Measurements from ENCODE around the gene PKP4.

Gene PKP4

GRCh38 chr2:158505448-158505934, 48.7 kb downstream of the PKP4 start:
- CTCF ChIA-PET = interaction anchor here (1.4 to 1.5 kb wide), 2 partner anchors 13 kb away, joined by 3 to 5 read pairs; no protein-coding TSS in a partner anchor
- 95% methylated on average over 2 of the region's 4 CpGs for WGBS (ENCODE audit: insufficient coverage)

DNA sequence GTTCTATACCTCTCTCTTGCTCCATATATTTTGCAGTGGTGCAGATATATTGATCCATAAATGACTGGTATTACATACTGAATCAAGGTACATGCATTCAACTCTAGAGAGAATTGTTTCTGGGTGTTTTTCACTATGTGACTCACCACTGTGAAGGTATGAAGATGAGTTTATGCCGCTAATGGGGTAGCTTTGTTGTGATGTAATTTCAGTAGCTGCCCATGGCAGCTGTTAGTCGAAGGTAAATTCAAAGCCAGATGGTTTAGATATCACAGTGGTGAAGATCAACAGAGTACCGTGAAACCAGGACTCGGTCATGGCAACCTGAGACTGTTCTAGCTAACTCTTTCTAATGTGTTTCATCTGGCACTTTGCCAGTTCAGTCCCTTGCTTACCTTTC, 50.4 kb downstream of the PKP4 start:
- Histone ChIP-seq H3K4me1 (ENCODE audit: control extremely low read depth in 1 of 4, control insufficient read depth in 4 of 4, insufficient read depth in 4 of 4, low read length in 3 of 4) (no peaks in the 10 kb centered on the region), H3K27ac (ENCODE audit: insufficient read depth in 1 of 2, low read depth in 1 of 2, low read length in 2 of 2, poor library complexity in 1 of 2, severe bottlenecking in 2 of 2) (no peak overlapping the region), H3K9me3 (ENCODE audit: control extremely low read depth in 1 of 5, control insufficient read depth in 4 of 5, insufficient read depth in 2 of 5, low read depth in 1 of 5, low read length in 4 of 5) (no peaks in the 10 kb centered on the region), H3K36me3 (ENCODE audit: control insufficient read depth in 4 of 4, insufficient read depth in 4 of 4, low read length in 3 of 4) (no peaks in the 10 kb centered on the region), H3K4me3 (ENCODE audit: control insufficient read depth in 1 of 7, extremely low read depth in 1 of 7, insufficient read depth in 4 of 7, low read depth in 2 of 7, low read length in 6 of 7) (no peak overlapping the region), H3K27me3 (replicated peaks in 2 of 5; ENCODE audit: control insufficient read depth in 4 of 5, insufficient read depth in 5 of 5, low read length in 4 of 5) (no peaks in the 10 kb centered on the region)
- WGBS (ENCODE audit: insufficient coverage) = 97% methylated on average over 4 of the region's 4 CpGs
- ChIA-PET CTCF (no interaction called here), POLR2A (no interaction called here)
- DNase-seq = no peak

More at GRCh38 chr2:158505448-158505934, 48.7 kb downstream of the PKP4 start:
- Histone ChIP-seq H3K4me3 (ENCODE audit: control insufficient read depth in 1 of 7, extremely low read depth in 1 of 7, insufficient read depth in 4 of 7, low read depth in 2 of 7, low read length in 6 of 7) (no peak overlapping the region), H3K27ac (ENCODE audit: insufficient read depth in 1 of 2, low read depth in 1 of 2, low read length in 2 of 2, poor library complexity in 1 of 2, severe bottlenecking in 2 of 2) (no peak overlapping the region), H3K9me3 (ENCODE audit: control extremely low read depth in 1 of 5, control insufficient read depth in 4 of 5, insufficient read depth in 2 of 5, low read depth in 1 of 5, low read length in 4 of 5) (no peaks in the 10 kb centered on the region), H3K4me1 (ENCODE audit: control extremely low read depth in 1 of 4, control insufficient read depth in 4 of 4, insufficient read depth in 4 of 4, low read length in 3 of 4) (no peaks in the 10 kb centered on the region), H3K27me3 (replicated peaks in 2 of 5; ENCODE audit: control insufficient read depth in 4 of 5, insufficient read depth in 5 of 5, low read length in 4 of 5) (no peaks in the 10 kb centered on the region), H3K36me3 (ENCODE audit: control insufficient read depth in 4 of 4, insufficient read depth in 4 of 4, low read length in 3 of 4) (no peaks in the 10 kb centered on the region)
- no peak for DNase-seq
- POLR2A ChIA-PET = no interaction called here

- ChIA-PET POLR2A (interaction anchor here (0.5 kb wide), 1 partner anchor 54 kb away, joined by 3 read pairs; no protein-coding TSS in a partner anchor), CTCF (no interaction called here)
- Histone ChIP-seq H3K4me3 (ENCODE audit: control insufficient read depth in 1 of 7, extremely low read depth in 1 of 7, insufficient read depth in 4 of 7, low read depth in 2 of 7, low read length in 6 of 7) (no peak overlapping the region), H3K27me3 (replicated peaks in 2 of 5; ENCODE audit: control insufficient read depth in 4 of 5, insufficient read depth in 5 of 5, low read length in 4 of 5) (no peaks in the 10 kb centered on the region), H3K36me3 (ENCODE audit: control insufficient read depth in 4 of 4, insufficient read depth in 4 of 4, low read length in 3 of 4) (no peaks in the 10 kb centered on the region), H3K9me3 (ENCODE audit: control extremely low read depth in 1 of 5, control insufficient read depth in 4 of 5, insufficient read depth in 2 of 5, low read depth in 1 of 5, low read length in 4 of 5) (no peaks in the 10 kb centered on the region), H3K27ac (ENCODE audit: insufficient read depth in 1 of 2, low read depth in 1 of 2, low read length in 2 of 2, poor library complexity in 1 of 2, severe bottlenecking in 2 of 2) (no peak overlapping the region), H3K4me1 (ENCODE audit: control extremely low read depth in 1 of 4, control insufficient read depth in 4 of 4, insufficient read depth in 4 of 4, low read length in 3 of 4) (no peaks in the 10 kb centered on the region)
- DNase-seq = no peak
- 100% methylated on average over 2 of the region's 2 CpGs for WGBS (ENCODE audit: insufficient coverage)
Observed at GRCh38 chr2:158507679-158508078, 50.9 kb downstream of the PKP4 start.

- no peaks in the 10 kb centered on the region for H3K27me3 ChIP-seq (replicated peaks in 2 of 5; ENCODE audit: control insufficient read depth in 4 of 5, insufficient read depth in 5 of 5, low read length in 4 of 5)
- no peak overlapping the region for H3K4me3 ChIP-seq (ENCODE audit: control insufficient read depth in 1 of 7, extremely low read depth in 1 of 7, insufficient read depth in 4 of 7, low read depth in 2 of 7, low read length in 6 of 7)
- H3K36me3 ChIP-seq (ENCODE audit: control insufficient read depth in 4 of 4, insufficient read depth in 4 of 4, low read length in 3 of 4) = no peaks in the 10 kb centered on the region
- POLR2A ChIA-PET = no interaction called here
- no peak overlapping the region for H3K27ac ChIP-seq (ENCODE audit: insufficient read depth in 1 of 2, low read depth in 1 of 2, low read length in 2 of 2, poor library complexity in 1 of 2, severe bottlenecking in 2 of 2)
- DNase-seq = peak in 2 of 3 donors; percentile 20 to 51
- CTCF ChIA-PET = no interaction called here
- WGBS (ENCODE audit: insufficient coverage) = 95% methylated on average over 2 of the region's 2 CpGs
- no peaks in the 10 kb centered on the region for H3K9me3 ChIP-seq (ENCODE audit: control extremely low read depth in 1 of 5, control insufficient read depth in 4 of 5, insufficient read depth in 2 of 5, low read depth in 1 of 5, low read length in 4 of 5)
- no peaks in the 10 kb centered on the region for H3K4me1 ChIP-seq (ENCODE audit: control extremely low read depth in 1 of 4, control insufficient read depth in 4 of 4, insufficient read depth in 4 of 4, low read length in 3 of 4)
Observed at GRCh38 chr2:158509928-158510797, 53.4 kb downstream of the PKP4 start.

DNA sequence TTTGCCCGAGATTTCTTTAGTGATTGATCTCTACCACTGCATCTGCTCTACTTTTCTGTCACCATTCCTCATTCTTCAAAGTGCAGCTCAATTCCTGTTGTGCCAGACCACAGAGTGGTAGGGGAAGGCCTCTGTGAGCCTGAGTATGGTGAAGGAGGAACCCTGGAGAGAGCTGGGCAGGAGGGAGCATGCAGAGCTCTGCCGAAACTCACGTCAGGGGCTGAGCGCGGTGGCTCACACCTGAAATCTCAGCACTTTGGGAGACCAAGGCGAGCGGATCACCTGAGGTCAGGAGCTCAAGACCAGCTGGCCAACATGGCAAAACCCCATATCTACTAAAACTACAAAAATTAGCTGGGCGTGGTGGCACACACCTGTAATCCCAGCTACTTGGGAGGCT, 54.1 kb downstream of the PKP4 start:
- H3K4me1 ChIP-seq (ENCODE audit: control extremely low read depth in 1 of 4, control insufficient read depth in 4 of 4, insufficient read depth in 4 of 4, low read length in 3 of 4) = no peaks in the 10 kb centered on the region
- H3K36me3 ChIP-seq (ENCODE audit: control insufficient read depth in 4 of 4, insufficient read depth in 4 of 4, low read length in 3 of 4) = no peaks in the 10 kb centered on the region
- no peaks in the 10 kb centered on the region for H3K9me3 ChIP-seq (ENCODE audit: control extremely low read depth in 1 of 5, control insufficient read depth in 4 of 5, insufficient read depth in 2 of 5, low read depth in 1 of 5, low read length in 4 of 5)
- H3K27me3 ChIP-seq (replicated peaks in 2 of 5; ENCODE audit: control insufficient read depth in 4 of 5, insufficient read depth in 5 of 5, low read length in 4 of 5) = no peaks in the 10 kb centered on the region
- no peak overlapping the region for H3K4me3 ChIP-seq (ENCODE audit: control insufficient read depth in 1 of 7, extremely low read depth in 1 of 7, insufficient read depth in 4 of 7, low read depth in 2 of 7, low read length in 6 of 7)
- no peak for DNase-seq
- CTCF ChIA-PET = no interaction called here
- POLR2A ChIA-PET = no interaction called here
- 98% methylated on average over 6 of the region's 8 CpGs for WGBS (ENCODE audit: insufficient coverage)
- no peak overlapping the region for H3K27ac ChIP-seq (ENCODE audit: insufficient read depth in 1 of 2, low read depth in 1 of 2, low read length in 2 of 2, poor library complexity in 1 of 2, severe bottlenecking in 2 of 2)

GRCh38 chr2:158511706-158512105, 55.0 kb downstream of the PKP4 start:
- DNase-seq = no peak
- Histone ChIP-seq H3K27ac (ENCODE audit: insufficient read depth in 1 of 2, low read depth in 1 of 2, low read length in 2 of 2, poor library complexity in 1 of 2, severe bottlenecking in 2 of 2) (no peak overlapping the region), H3K4me1 (ENCODE audit: control extremely low read depth in 1 of 4, control insufficient read depth in 4 of 4, insufficient read depth in 4 of 4, low read length in 3 of 4) (no peaks in the 10 kb centered on the region), H3K9me3 (ENCODE audit: control extremely low read depth in 1 of 5, control insufficient read depth in 4 of 5, insufficient read depth in 2 of 5, low read depth in 1 of 5, low read length in 4 of 5) (no peaks in the 10 kb centered on the region), H3K4me3 (ENCODE audit: control insufficient read depth in 1 of 7, extremely low read depth in 1 of 7, insufficient read depth in 4 of 7, low read depth in 2 of 7, low read length in 6 of 7) (no peak overlapping the region), H3K27me3 (replicated peaks in 2 of 5; ENCODE audit: control insufficient read depth in 4 of 5, insufficient read depth in 5 of 5, low read length in 4 of 5) (no peaks in the 10 kb centered on the region), H3K36me3 (ENCODE audit: control insufficient read depth in 4 of 4, insufficient read depth in 4 of 4, low read length in 3 of 4) (no peaks in the 10 kb centered on the region)
- ChIA-PET CTCF (no interaction called here), POLR2A (no interaction called here)

GRCh38 chr2:158512323-158512722, 55.6 kb downstream of the PKP4 start:
- Histone ChIP-seq H3K4me3 (ENCODE audit: control insufficient read depth in 1 of 7, extremely low read depth in 1 of 7, insufficient read depth in 4 of 7, low read depth in 2 of 7, low read length in 6 of 7) (no peak overlapping the region), H3K9me3 (ENCODE audit: control extremely low read depth in 1 of 5, control insufficient read depth in 4 of 5, insufficient read depth in 2 of 5, low read depth in 1 of 5, low read length in 4 of 5) (no peaks in the 10 kb centered on the region), H3K27me3 (replicated peaks in 2 of 5; ENCODE audit: control insufficient read depth in 4 of 5, insufficient read depth in 5 of 5, low read length in 4 of 5) (no peaks in the 10 kb centered on the region), H3K4me1 (ENCODE audit: control extremely low read depth in 1 of 4, control insufficient read depth in 4 of 4, insufficient read depth in 4 of 4, low read length in 3 of 4) (no peaks in the 10 kb centered on the region), H3K36me3 (ENCODE audit: control insufficient read depth in 4 of 4, insufficient read depth in 4 of 4, low read length in 3 of 4) (no peaks in the 10 kb centered on the region), H3K27ac (ENCODE audit: insufficient read depth in 1 of 2, low read depth in 1 of 2, low read length in 2 of 2, poor library complexity in 1 of 2, severe bottlenecking in 2 of 2) (no peak overlapping the region)
- ChIA-PET CTCF (no interaction called here), POLR2A (no interaction called here)
- no CpG with 5 or more reads among the region's 1 CpG for WGBS (ENCODE audit: insufficient coverage)
- DNase-seq = no peak
